GM18867 (cell line): Measurements from ENCODE around the gene BBS12.

Experiments
- ATAC-seq: cut with Tn5 transposase; IDR thresholded peaks from one replicate; pipeline ENCODE4 v1.9.1; 2021; ENCODE audit warnings: mild to moderate bottlenecking, moderate library complexity; ENCODE audit not compliant: unreplicated experiment

Gene BBS12

GRCh38 chr4:122712782-122713181, 19.7 kb upstream of the BBS12 start:
- ATAC-seq: no peak

- ATAC-seq: no peak
Measured at GRCh38 chr4:122715221-122715620, 17.3 kb upstream of the BBS12 start.

GRCh38 chr4:122716825-122717448, 15.6 kb upstream of the BBS12 start:
- peak; percentile 89 for ATAC-seq

- no peak for ATAC-seq
Measured at GRCh38 chr4:122718281-122718680, 14.2 kb upstream of the BBS12 start.

- ATAC-seq: no peak
Measured at GRCh38 chr4:122722256-122722655, 10.2 kb upstream of the BBS12 start.

- ATAC-seq: no peak
Measured at GRCh38 chr4:122728856-122729255, 3.6 kb upstream of the BBS12 start.

GRCh38 chr4:122731676-122732075, 828 bp upstream of the BBS12 start:
- ATAC-seq: no peak

- ATAC-seq: no peak
Measured at GRCh38 chr4:122733787-122734120, 1.2 kb downstream of the BBS12 start.

GRCh38 chr4:122739174-122739573, 6.7 kb downstream of the BBS12 start:
- no peak for ATAC-seq

- ATAC-seq: no peak
Measured at GRCh38 chr4:122742933-122743829, 10.7 kb downstream of the BBS12 start.

GRCh38 chr4:122744229-122744628, 11.7 kb downstream of the BBS12 start:
- ATAC-seq: no peak

- no peak for ATAC-seq
Measured at GRCh38 chr4:122746485-122746965, 14.0 kb downstream of the BBS12 start.

GRCh38 chr4:122747068-122747467, 14.6 kb downstream of the BBS12 start:
- no peak for ATAC-seq

GRCh38 chr4:122747883-122748282, 15.4 kb downstream of the BBS12 start:
- ATAC-seq: no peak

GRCh38 chr4:122749704-122750454, 17.4 kb downstream of the BBS12 start:
- ATAC-seq: no peak

GRCh38 chr4:122755675-122756074, 23.2 kb downstream of the BBS12 start:
- no peak for ATAC-seq

GRCh38 chr4:122758033-122758432, 25.5 kb downstream of the BBS12 start:
- no peak for ATAC-seq

- no peak for ATAC-seq
Measured at GRCh38 chr4:122759639-122760310, 27.3 kb downstream of the BBS12 start.

GRCh38 chr4:122762520-122762919, 30.0 kb downstream of the BBS12 start:
- peak; percentile 43 for ATAC-seq

- no peak for ATAC-seq
Measured at GRCh38 chr4:122762966-122763716, 30.6 kb downstream of the BBS12 start.
